ENCODE data around the gene LNPK. TPM values are rescaled to one million over a fixed set of nuclear protein-coding genes. Genes with fewer than 3 reads are reported as not detected.
A peak's percentile ranks its signal among the peaks of the same experiment; 100 is the strongest.

The LNPK gene
- total RNA-seq, 2 donors from 2014 or later: 13.5 to 25.5 TPM

GRCh38 chr2:175892046-175892445 lies 110.0 kb downstream of the LNPK start:
- DNase-seq (ENCODE audit: low spot score): no peak
- Histone ChIP-seq H3K4me1 (ENCODE audit: control insufficient read depth in 1 of 2, low read depth in 2 of 2) (peaks cover 0 to 6% of the 10 kb centered on the region in 2 donors), H3K36me3 (no peaks in the 10 kb centered on the region), H3K9me3 (no peaks in the 10 kb centered on the region), H3K4me3 (no peak overlapping the region), H3K27ac (no peak overlapping the region), H3K27me3 (replicated peaks; ENCODE audit: insufficient read depth) (no peaks in the 10 kb centered on the region)
- TF ChIP-seq, protein P1, sequence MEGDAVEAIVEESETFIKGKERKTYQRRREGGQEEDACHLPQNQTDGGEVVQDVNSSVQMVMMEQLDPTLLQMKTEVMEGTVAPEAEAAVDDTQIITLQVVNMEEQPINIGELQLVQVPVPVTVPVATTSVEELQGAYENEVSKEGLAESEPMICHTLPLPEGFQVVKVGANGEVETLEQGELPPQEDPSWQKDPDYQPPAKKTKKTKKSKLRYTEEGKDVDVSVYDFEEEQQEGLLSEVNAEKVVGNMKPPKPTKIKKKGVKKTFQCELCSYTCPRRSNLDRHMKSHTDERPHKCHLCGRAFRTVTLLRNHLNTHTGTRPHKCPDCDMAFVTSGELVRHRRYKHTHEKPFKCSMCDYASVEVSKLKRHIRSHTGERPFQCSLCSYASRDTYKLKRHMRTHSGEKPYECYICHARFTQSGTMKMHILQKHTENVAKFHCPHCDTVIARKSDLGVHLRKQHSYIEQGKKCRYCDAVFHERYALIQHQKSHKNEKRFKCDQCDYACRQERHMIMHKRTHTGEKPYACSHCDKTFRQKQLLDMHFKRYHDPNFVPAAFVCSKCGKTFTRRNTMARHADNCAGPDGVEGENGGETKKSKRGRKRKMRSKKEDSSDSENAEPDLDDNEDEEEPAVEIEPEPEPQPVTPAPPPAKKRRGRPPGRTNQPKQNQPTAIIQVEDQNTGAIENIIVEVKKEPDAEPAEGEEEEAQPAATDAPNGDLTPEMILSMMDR (IDR thresholded peaks at IDR 0.05): no peak
- no peak for ATAC-seq (ENCODE audit: insufficient number of reproducible peaks, low FRiP score, low read depth)

DNA sequence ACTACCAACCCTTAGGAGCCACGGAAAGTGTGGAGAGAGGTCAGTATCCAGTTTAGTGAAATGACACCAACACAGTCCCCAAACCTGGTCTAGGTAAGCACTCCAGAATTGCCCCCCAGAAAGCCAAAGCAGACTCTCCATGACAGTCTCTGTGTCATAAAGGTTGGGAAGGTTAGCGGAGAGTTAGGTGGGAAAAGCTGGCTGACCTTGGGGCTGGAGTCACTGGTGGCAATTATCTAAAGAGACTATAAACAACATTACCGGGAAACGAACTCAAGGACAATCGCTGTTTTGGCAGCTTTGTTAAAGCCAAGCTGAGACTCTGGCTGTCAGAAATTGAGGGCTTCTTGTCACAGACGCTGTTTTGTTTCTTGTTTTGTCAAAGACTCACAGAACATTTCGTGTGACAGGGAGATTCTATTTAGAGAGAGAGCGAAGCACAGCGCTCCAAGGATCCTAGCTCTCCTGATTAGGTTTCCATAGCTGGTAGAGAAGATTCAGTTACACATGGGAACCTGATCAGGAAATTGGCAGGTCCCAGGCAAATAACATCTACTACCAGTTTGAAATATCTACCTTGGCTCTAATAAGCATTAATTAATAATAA lies 111.3 kb downstream of the LNPK start:
- no peak overlapping the region for H3K4me3 ChIP-seq
- ATAC-seq (ENCODE audit: insufficient number of reproducible peaks, low FRiP score, low read depth): no peak

DNA sequence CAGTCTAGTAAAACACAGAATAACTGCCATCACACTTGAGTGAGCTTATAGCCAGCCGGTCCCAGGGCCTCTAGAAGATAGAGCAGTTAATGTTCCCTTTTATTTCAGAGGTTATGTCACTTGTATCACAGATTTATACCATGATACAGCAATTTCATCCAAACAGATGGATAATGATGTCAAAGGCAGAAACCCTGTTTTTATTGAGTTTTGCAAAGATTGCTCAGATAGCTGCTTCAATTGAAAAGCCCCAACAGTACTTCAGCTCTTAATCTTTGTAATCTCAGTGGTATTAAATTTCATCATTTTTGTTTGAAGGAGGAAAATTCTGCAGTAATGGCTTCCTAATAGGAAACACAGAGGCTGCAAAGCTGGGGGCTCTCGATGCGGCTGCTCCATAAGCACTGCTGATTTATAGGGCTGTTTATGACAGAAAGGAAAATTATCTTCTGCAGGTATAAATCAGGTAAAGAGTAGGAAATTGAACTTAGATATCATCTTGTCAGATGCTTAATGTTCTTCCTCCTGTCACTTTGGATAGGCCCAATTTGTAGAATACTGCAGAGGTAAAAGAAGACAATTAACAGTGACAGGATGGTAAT lies 112.3 kb downstream of the LNPK start:
- Histone ChIP-seq H3K27ac (no peak overlapping the region), H3K9me3 (no peaks in the 10 kb centered on the region), H3K27me3 (replicated peaks; ENCODE audit: insufficient read depth) (no peaks in the 10 kb centered on the region), H3K4me1 (ENCODE audit: control insufficient read depth in 1 of 2, low read depth in 2 of 2) (peaks cover 0 to 9% of the 10 kb centered on the region in 2 donors), H3K4me3 (no peak overlapping the region), H3K36me3 (no peaks in the 10 kb centered on the region)
- TF ChIP-seq, protein P1 (IDR thresholded peaks at IDR 0.05): no peak
- DNase-seq (ENCODE audit: low spot score) (no peak), ATAC-seq (ENCODE audit: insufficient number of reproducible peaks, low FRiP score, low read depth) (no peak)

More for the DNA sequence above, 111.3 kb downstream of the LNPK start:
- TF ChIP-seq, protein P1 (IDR thresholded peaks at IDR 0.05): no peak
- no peaks in the 10 kb centered on the region for H3K27me3 ChIP-seq (replicated peaks; ENCODE audit: insufficient read depth)
- no peak for DNase-seq (ENCODE audit: low spot score)
- peaks cover 0 to 6% of the 10 kb centered on the region in 2 donors for H3K4me1 ChIP-seq (ENCODE audit: control insufficient read depth in 1 of 2, low read depth in 2 of 2)
- H3K27ac ChIP-seq: no peak overlapping the region
- no peaks in the 10 kb centered on the region for H3K9me3 ChIP-seq
- no peaks in the 10 kb centered on the region for H3K36me3 ChIP-seq

GRCh38 chr2:175887776-175888175 lies 114.3 kb downstream of the LNPK start:
- no peaks in the 10 kb centered on the region for H3K36me3 ChIP-seq
- TF ChIP-seq, protein P1 (IDR thresholded peaks at IDR 0.05): no peak
- no peaks in the 10 kb centered on the region for H3K9me3 ChIP-seq
- H3K4me3 ChIP-seq: no peak overlapping the region
- H3K27me3 ChIP-seq (replicated peaks; ENCODE audit: insufficient read depth): no peaks in the 10 kb centered on the region
- no peak overlapping the region for H3K27ac ChIP-seq
- H3K4me1 ChIP-seq (ENCODE audit: control insufficient read depth in 1 of 2, low read depth in 2 of 2): peaks cover 0 to 11% of the 10 kb centered on the region in 2 donors
- DNase-seq (ENCODE audit: low spot score) (no peak), ATAC-seq (ENCODE audit: insufficient number of reproducible peaks, low FRiP score, low read depth) (no peak)

DNA sequence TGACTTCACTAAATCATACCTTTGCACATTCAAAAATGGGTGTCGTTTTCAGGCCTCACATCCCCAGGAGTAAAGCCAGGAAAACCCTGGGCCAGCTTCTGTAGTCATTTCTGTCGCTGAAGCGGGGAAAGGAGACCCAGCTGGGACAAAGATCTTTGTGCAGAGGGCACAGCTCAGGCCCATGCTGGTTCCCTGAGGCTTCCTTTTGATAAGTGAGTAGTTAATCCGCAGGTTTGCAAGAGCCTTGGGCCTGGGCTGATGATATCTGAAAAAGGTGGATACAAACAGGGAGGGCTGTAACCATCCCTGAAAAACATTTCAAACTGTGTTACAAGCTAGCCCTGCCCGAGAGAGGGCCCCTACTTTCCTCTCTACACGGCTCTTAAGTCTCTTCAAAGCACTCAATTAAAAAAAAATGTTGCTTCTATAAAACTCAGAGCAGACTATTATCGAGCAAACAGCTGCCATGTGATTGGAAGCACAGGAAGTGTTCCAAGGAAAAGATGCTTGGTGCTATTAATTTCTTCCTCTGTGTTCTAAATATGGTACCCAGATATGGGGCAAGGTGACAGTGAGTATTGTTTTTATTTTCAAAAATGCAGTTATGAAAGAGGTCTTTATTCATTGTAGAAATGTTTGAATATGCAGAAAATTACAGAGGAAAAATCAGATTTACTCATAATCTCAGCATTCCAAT lies 117.2 kb downstream of the LNPK start:
- ATAC-seq (ENCODE audit: insufficient number of reproducible peaks, low FRiP score, low read depth): no peak
- Histone ChIP-seq H3K4me1 (ENCODE audit: control insufficient read depth in 1 of 2, low read depth in 2 of 2) (peaks cover 0 to 6% of the 10 kb centered on the region in 2 donors), H3K9me3 (no peaks in the 10 kb centered on the region), H3K27me3 (replicated peaks; ENCODE audit: insufficient read depth) (no peaks in the 10 kb centered on the region), H3K36me3 (no peaks in the 10 kb centered on the region), H3K4me3 (no peak overlapping the region), H3K27ac (peak overlapping the region in 1 of 2 donors; percentile 9)
- DNase-seq (ENCODE audit: low spot score): no peak
- TF ChIP-seq, protein P1 (IDR thresholded peaks at IDR 0.05): no peak

All from thoracic aorta (tissue), 2 donors.